NCI-H1694 treated with DMSO at 0.1 percent for 48 hours (cell line): ENCODE results near the gene TYRO3.
A peak's percentile ranks its signal among the peaks of the same experiment; 100 is the strongest.

ENCODE experiments used
- DNase-seq: peaks from one replicate; lab custom pipeline; 2025; lab: John Stamatoyannopoulos, UW

TYRO3 gene

GRCh38 chr15:41558400-41559238 is at the start of gene TYRO3:
Gene TYRO3 (plus strand): TSS chr15:41559212. CDS start chr15:41559258, 46 bp downstream.
- DNase-seq = peak; percentile 15

GRCh38 chr15:41510728-41511127 is 48.3 kb upstream of the TYRO3 start:
- DNase-seq = no peak

- no peak for DNase-seq
Measured at GRCh38 chr15:41511331-41511898, 47.6 kb upstream of the TYRO3 start.

- no peak for DNase-seq
Measured at GRCh38 chr15:41511899-41512369, 47.1 kb upstream of the TYRO3 start.

- no peak for DNase-seq
Measured at GRCh38 chr15:41512512-41512939, 46.5 kb upstream of the TYRO3 start.

GRCh38 chr15:41512940-41513505 is 46.0 kb upstream of the TYRO3 start:
- DNase-seq = no peak

- DNase-seq = no peak
Measured at GRCh38 chr15:41513506-41514227, 45.3 kb upstream of the TYRO3 start, which contains the start of gene LTK. Gene LTK (minus strand): TSS chr15:41513827. CDS start chr15:41513709, 118 bp downstream.

- DNase-seq = no peak
Measured at GRCh38 chr15:41517895-41518449, 41.0 kb upstream of the TYRO3 start.

- DNase-seq = no peak
Measured at GRCh38 chr15:41520636-41521035, 38.4 kb upstream of the TYRO3 start.

GRCh38 chr15:41521614-41522013 is 37.4 kb upstream of the TYRO3 start:
- DNase-seq = no peak

GRCh38 chr15:41523097-41523496 is 35.9 kb upstream of the TYRO3 start:
- no peak for DNase-seq

- no peak for DNase-seq
Measured at GRCh38 chr15:41530363-41530956, 28.6 kb upstream of the TYRO3 start.

GRCh38 chr15:41535544-41535943 is 23.5 kb upstream of the TYRO3 start:
- no peak for DNase-seq

- DNase-seq = no peak
Measured at GRCh38 chr15:41536866-41537265, 22.1 kb upstream of the TYRO3 start.

- no peak for DNase-seq
Measured at GRCh38 chr15:41543521-41543870, 15.5 kb upstream of the TYRO3 start.

GRCh38 chr15:41544650-41545015 is 14.4 kb upstream of the TYRO3 start:
- no peak for DNase-seq

GRCh38 chr15:41545218-41545617 is 13.8 kb upstream of the TYRO3 start:
- DNase-seq = no peak

- DNase-seq = no peak
Measured at GRCh38 chr15:41546851-41547786, 11.9 kb upstream of the TYRO3 start.

- DNase-seq = no peak
Measured at GRCh38 chr15:41550066-41550775, 8.8 kb upstream of the TYRO3 start.

- DNase-seq = no peak
Measured at GRCh38 chr15:41553731-41554130, 5.3 kb upstream of the TYRO3 start.
